HL-60 (cell line): Measurements from ENCODE around the gene PTPN13.

ENCODE experiments used
- DNase-seq, 2 experiments: peaks; one replicate each; pipeline ENCODE4 v3.0.0-alpha.2; 2010 to 2020; ENCODE audit warnings: low read depth in 1 of 2, low spot score in 1 of 2
- H3K27ac ChIP-seq: fragments of 250-450 bp; sonication (Bioruptor Pico); replicated peaks from 2 replicates; pipeline ENCODE4 v1.5.1; 2020; ENCODE audit warnings: mild to moderate bottlenecking, moderate library complexity
- H3K27me3 ChIP-seq: fragments of 250-450 bp; sonication (Bioruptor Pico); 2 replicates; pipeline ENCODE4 v1.5.1; 2021; ENCODE audit warnings: mild to moderate bottlenecking, moderate library complexity; ENCODE audit not compliant: insufficient read depth, poor library complexity, severe bottlenecking
- H3K4me3 ChIP-seq: replicated peaks from 2 replicates; pipeline ENCODE4 v1.5.1; 2011; ENCODE audit warnings: mild to moderate bottlenecking, control low read depth, low read length; ENCODE audit not compliant: insufficient read depth
- GABPA ChIP-seq: IDR thresholded peaks from 2 replicates; pipeline ENCODE4 v1.6.1; 2012; ENCODE audit warnings: low read depth
- POLR2AphosphoS5 ChIP-seq: IDR thresholded peaks from 2 replicates; pipeline ENCODE4 v1.6.1; 2012; ENCODE audit warnings: low read depth
- SPI1 ChIP-seq: IDR thresholded peaks from 2 replicates; pipeline ENCODE4 v1.6.1; 2012; ENCODE audit warnings: low read depth, mild to moderate bottlenecking, borderline replicate concordance
- TF ChIP-seq, protein P1 (sequence below): IDR thresholded peaks from 2 replicates; pipeline ENCODE4 v1.6.1; 2012; ENCODE audit warnings: low read depth; ENCODE audit not compliant: insufficient replicate concordance
- TF ChIP-seq, protein P2 (sequence below): IDR thresholded peaks from one replicate; pipeline ENCODE4 v1.5.1; 2011; ENCODE audit warnings: low read length, control low read depth, inconsistent platforms; ENCODE audit not compliant: insufficient read depth

PTPN13 gene

DNA sequence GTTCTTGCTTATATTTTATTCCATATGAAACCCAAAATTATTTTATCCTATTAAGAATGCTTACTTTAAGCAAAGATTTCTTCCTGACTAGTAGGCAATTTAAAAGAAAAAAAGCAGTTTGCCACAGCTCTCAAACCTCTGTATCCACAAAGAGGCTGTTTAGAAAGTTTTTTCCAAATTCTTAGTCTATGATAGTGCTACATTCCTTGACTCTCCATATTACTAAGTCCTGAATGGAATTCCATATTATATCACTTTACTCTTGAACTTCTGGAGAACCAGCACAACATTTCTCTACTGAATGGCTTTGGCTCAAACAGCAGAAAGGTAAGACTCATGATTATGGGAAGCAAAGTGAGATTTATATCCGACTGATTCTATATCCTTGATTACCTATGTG is 246.7 kb downstream of the PTPN13 start:
- TF ChIP-seq, protein P1, sequence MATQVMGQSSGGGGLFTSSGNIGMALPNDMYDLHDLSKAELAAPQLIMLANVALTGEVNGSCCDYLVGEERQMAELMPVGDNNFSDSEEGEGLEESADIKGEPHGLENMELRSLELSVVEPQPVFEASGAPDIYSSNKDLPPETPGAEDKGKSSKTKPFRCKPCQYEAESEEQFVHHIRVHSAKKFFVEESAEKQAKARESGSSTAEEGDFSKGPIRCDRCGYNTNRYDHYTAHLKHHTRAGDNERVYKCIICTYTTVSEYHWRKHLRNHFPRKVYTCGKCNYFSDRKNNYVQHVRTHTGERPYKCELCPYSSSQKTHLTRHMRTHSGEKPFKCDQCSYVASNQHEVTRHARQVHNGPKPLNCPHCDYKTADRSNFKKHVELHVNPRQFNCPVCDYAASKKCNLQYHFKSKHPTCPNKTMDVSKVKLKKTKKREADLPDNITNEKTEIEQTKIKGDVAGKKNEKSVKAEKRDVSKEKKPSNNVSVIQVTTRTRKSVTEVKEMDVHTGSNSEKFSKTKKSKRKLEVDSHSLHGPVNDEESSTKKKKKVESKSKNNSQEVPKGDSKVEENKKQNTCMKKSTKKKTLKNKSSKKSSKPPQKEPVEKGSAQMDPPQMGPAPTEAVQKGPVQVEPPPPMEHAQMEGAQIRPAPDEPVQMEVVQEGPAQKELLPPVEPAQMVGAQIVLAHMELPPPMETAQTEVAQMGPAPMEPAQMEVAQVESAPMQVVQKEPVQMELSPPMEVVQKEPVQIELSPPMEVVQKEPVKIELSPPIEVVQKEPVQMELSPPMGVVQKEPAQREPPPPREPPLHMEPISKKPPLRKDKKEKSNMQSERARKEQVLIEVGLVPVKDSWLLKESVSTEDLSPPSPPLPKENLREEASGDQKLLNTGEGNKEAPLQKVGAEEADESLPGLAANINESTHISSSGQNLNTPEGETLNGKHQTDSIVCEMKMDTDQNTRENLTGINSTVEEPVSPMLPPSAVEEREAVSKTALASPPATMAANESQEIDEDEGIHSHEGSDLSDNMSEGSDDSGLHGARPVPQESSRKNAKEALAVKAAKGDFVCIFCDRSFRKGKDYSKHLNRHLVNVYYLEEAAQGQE, result no peak
- TF ChIP-seq SPI1 (no peak), POLR2AphosphoS5 (no peak), GABPA (no peak)
- TF ChIP-seq, protein P2, sequence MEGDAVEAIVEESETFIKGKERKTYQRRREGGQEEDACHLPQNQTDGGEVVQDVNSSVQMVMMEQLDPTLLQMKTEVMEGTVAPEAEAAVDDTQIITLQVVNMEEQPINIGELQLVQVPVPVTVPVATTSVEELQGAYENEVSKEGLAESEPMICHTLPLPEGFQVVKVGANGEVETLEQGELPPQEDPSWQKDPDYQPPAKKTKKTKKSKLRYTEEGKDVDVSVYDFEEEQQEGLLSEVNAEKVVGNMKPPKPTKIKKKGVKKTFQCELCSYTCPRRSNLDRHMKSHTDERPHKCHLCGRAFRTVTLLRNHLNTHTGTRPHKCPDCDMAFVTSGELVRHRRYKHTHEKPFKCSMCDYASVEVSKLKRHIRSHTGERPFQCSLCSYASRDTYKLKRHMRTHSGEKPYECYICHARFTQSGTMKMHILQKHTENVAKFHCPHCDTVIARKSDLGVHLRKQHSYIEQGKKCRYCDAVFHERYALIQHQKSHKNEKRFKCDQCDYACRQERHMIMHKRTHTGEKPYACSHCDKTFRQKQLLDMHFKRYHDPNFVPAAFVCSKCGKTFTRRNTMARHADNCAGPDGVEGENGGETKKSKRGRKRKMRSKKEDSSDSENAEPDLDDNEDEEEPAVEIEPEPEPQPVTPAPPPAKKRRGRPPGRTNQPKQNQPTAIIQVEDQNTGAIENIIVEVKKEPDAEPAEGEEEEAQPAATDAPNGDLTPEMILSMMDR, result no peak
- no peak for DNase-seq
- H3K4me3 ChIP-seq, result no peak overlapping the region
- no peaks in the 10 kb centered on the region for H3K27me3 ChIP-seq
- no peak overlapping the region for H3K27ac ChIP-seq

DNA sequence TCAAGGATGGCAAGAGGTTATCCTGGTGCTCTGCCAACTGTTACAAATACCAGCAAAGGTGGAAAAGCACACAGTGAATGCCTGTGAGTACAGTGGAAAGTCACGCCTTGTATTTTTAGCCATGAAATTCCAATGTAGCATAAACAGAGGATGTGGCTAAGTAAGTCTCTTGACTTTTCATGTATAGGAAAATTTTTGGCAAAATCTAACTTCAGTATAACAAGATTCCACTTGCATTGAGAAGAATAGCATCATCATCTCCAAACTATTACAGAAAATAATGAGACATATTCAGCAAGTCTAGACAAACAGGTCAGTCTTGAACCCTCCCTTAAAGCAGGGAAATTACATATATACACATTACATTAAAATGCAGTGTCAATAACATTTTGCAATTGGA is 247.2 kb downstream of the PTPN13 start:
- Histone ChIP-seq H3K4me3 (no peak overlapping the region), H3K27ac (no peak overlapping the region), H3K27me3 (no peaks in the 10 kb centered on the region)
- DNase-seq, result no peak
- TF ChIP-seq GABPA (no peak), POLR2AphosphoS5 (no peak), SPI1 (no peak)
- TF ChIP-seq, protein P1, result no peak
- TF ChIP-seq, protein P2, result no peak

DNA sequence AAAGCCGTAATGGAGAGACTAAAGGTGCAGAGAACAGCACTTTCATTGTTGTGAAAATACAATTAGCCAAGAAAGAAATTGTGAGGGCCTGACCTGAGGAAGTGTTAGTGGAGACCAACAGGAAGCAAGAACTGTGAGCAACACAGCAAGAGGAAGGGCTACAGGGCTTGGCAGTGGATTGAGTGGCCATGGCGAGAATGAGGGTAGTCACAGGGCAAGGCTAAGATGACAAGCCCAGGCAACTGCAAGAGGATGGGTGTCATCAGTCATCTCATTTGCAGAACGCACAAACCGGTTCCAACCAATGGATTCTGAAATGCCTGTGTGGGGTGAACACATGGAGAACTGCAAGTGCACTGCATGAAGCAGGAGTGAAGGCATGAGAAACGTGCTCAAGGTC is 251.5 kb downstream of the PTPN13 start:
- DNase-seq, result no peak
- H3K27ac ChIP-seq, result no peak overlapping the region
- no peak overlapping the region for H3K4me3 ChIP-seq
- TF ChIP-seq, protein P1, result no peak
- TF ChIP-seq GABPA, result no peak
- TF ChIP-seq, protein P2, result no peak
- H3K27me3 ChIP-seq, result no peaks in the 10 kb centered on the region
